ENCODE data around the gene BCL11A.

The BCL11A gene

GRCh38 chr2:60461421-60462108, 91.9 kb downstream of the BCL11A start:
- no peak for DNase-seq (ENCODE audit: low spot score)

- no peak for DNase-seq (ENCODE audit: low spot score)
These were observed 92.7 kb downstream of the BCL11A start for GRCh38 chr2:60460577-60461420.

GRCh38 chr2:60459851-60460250, 93.6 kb downstream of the BCL11A start:
- no peak for DNase-seq (ENCODE audit: low spot score)

DNA sequence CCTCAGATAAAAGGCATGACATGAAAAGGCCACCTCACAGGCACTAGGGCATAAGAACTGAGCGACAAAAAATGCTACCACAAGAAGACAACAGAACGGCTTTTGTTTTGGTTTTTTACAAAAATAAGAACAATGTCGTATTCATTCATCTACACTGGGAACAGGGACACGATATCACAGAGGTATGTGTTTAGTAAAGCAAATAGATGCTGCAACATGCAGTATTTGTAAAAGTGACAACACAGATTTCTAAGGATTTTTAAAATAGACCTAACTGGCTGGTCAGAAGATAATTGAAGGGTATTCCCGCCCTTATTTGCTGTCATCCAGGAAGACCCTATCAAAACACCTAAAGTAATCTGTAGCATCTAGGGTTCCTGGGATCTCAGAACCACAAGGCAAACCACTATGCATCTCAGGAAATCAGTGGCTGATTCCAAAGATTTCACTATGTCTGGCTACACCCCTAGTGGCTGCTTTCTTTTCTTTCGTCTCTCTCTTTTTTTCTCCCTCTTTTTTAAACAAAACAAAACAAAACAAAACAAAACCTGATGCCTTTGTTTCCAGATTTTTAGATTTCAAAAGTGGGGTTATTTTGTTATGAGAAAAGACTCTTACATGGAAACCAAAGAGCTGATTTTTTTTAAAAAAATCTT, 97.2 kb downstream of the BCL11A start:
- DNase-seq (ENCODE audit: low spot score), result no peak

DNA sequence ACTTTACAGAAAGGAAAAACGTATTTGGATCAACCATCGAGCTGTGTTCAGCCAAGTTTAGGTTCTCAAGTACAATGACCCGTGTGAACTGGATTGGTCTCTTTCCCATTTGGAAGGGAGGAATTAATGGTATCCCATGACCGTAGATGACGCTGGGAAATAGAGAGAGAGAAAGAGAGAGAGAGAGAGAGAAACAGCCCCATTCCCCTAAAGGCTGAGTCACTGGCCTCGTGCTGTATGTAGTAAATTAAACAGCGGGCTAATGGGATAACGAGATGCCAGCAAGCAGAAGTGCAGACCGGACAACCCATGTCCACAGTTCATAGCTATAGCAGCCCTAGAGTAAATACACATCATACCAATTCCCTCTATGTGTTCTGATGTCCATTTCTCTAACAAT, 99.6 kb downstream of the BCL11A start:
- DNase-seq (ENCODE audit: low spot score), result no peak

DNA sequence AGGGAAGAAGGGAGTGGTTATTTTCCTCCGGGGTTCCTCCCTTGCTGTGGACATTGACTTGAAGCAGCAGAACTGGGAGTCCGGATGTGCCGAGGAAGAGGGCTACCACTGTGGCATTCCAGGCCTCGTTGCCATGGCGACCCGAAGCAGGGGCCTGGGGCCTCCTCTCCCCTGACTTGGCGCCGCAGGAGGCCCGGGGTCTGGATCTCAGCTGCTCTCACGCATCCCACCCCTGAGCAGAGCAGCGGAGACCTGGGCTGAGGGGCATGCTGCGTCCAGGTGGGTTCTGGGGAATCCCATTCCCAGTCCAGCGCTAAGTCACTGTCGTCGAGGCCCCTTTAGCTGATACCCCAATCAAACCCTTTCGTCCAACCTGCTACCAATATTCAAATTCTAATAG, 100.2 kb downstream of the BCL11A start:
- no peak for DNase-seq (ENCODE audit: low spot score)

- no peak for DNase-seq (ENCODE audit: low spot score)
These were observed 103.0 kb downstream of the BCL11A start for GRCh38 chr2:60450488-60450887.

- no peak for DNase-seq (ENCODE audit: low spot score)
These were observed 105.5 kb downstream of the BCL11A start for GRCh38 chr2:60447943-60448342.

DNA sequence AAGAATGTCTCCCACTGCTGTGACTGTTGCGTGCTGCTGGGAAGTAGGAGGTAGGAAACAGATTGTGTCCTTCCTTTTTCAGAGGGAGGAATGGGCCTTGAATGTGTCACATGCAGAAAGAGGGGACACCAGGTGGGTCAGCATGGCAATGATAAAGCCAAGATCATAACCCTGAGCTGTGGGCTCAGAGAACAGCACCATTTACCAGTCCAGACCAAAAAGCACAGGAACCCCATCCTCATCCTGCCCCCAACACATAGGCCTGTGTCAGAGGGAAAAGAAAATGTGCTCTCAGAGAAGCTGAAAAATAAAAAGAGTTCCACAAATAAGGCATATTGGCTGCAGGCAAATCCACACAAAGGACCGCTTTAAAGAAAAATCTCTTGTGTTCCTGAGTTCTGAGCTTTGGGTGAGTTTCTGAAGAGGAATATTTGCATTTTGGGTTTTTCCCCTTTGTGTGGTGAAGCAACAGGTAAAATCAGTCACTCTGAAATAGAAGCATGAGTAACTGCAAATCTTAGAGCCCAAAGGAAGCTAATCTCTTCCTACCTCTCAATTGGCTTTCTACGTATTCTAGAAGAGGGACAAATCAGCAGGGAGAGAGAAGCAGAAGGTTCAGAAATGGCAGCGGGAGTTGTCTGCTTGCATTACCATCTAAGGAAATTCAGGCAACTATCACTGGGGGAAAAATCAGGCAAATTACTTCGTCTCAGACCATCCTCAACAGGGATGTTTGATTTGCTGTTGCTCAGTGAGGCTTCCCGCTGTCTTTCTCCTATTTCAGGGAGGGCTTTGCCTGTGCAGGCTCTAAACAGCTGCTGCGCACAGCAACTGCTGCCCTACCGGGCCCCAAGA, 106.8 kb downstream of the BCL11A start:
- no peak for DNase-seq (ENCODE audit: low spot score)

- no peak for DNase-seq (ENCODE audit: low spot score)
These were observed 107.7 kb downstream of the BCL11A start for GRCh38 chr2:60445684-60446179.

GRCh38 chr2:60442608-60443007, 110.8 kb downstream of the BCL11A start:
- no peak for DNase-seq (ENCODE audit: low spot score)

- DNase-seq (ENCODE audit: low spot score), result no peak
These were observed 111.7 kb downstream of the BCL11A start for GRCh38 chr2:60441800-60442199.

- no peak for DNase-seq (ENCODE audit: low spot score)
These were observed 112.7 kb downstream of the BCL11A start for GRCh38 chr2:60440767-60441163.

DNA sequence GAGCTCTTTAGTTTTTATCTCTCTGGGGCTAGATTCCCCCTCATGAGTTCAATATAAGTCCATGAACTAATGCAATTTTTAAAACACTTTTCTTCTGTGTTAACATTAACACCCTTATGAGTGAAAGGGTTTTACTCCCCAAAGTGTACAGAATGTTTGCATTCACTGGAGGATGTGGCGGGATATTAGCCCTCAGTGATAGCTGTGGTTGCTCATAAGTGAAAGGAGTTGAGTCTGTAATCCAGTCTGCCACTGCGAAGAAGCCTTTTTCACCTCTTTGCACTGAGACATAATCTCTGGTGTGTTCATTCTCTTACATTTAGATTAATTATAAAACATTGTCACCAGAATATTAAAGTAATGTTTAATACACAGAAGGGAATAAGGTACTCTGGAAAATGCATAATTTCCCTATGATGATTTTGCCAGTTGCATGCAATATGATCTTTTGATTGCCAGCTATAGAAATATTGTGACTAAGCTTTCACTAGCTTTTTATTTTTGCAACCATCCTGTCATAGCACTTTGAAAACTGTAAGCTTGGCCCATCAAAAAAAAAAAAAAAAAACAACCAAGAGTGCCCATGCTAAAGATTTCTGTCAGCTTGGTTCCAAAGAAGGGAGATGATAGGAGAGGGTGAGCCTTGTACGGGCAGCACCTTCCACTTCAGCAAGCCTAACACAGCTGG, 113.2 kb downstream of the BCL11A start:
- no peak for DNase-seq (ENCODE audit: low spot score)

GRCh38 chr2:60439219-60439974, 114.1 kb downstream of the BCL11A start:
- DNase-seq (ENCODE audit: low spot score), result no peak

DNA sequence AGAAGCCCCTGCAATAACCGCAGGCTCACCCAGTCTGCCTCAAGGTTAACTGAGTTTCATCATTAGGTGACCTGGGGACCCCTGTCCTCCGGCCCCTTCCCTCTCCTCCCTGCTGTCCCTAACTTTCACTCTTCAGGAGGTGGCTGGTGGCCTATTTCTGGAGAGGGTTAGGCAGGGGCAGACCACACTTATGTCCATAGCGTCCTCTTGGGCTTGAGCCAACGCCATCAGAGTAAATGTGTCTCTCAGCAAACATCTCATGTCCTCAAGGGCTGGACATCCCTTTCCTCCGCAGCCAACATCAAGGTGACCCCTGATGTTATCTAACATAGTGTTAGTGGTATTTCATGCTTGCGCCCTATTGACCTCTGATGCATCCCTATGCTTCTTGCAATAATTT, 114.8 kb downstream of the BCL11A start:
- no peak for DNase-seq (ENCODE audit: low spot score)

DNA sequence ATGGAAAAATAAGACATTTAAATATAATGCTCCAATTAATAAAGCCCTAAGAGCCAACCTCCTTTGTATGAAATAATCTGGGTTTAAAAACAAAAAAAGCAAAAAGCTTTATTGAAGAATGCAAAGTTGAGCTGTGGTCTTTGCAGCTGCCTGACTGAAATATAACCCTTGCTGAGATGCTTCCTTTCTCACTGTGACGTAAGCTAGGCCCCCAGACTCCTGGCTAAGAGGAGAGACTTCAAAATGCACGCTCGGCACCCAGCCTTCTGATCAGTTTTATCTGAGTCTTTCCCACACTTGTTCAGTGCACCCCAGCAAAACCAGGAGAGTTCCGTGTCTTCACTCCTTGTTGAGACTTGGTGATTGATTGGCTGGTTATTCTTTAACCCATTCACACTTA, 115.3 kb downstream of the BCL11A start:
- DNase-seq (ENCODE audit: low spot score), result no peak

- no peak for DNase-seq (ENCODE audit: low spot score)
These were observed 116.3 kb downstream of the BCL11A start for GRCh38 chr2:60437080-60437696.

GRCh38 chr2:60433018-60433596, 120.3 kb downstream of the BCL11A start:
- no peak for DNase-seq (ENCODE audit: low spot score)
